Ovary (tissue), 9 donors: ENCODE results near the gene CEP152. TPM values are rescaled to one million over a fixed set of nuclear protein-coding genes. Genes with fewer than 3 reads are reported as not detected.

Experiments
- DNase-seq, 5 donors: peaks; one replicate each; pipeline ENCODE4 v3.0.0-alpha.2; 2019 to 2020
- H3K27ac ChIP-seq, 2 donors: fragments of 200-600 bp; one replicate each; pipeline versions ENCODE4 v1.5.1 to v1.8.0; 2019 to 2022
- H3K27me3 ChIP-seq: fragments of 200-600 bp; one replicate; pipeline ENCODE4 v1.8.0; 2022
- H3K36me3 ChIP-seq: fragments of 200-600 bp; sonication (generic); one replicate; pipeline ENCODE4 v1.5.1; 2019
- H3K4me1 ChIP-seq: one replicate; pipeline ENCODE4 v1.8.1; 2013; ENCODE audit warnings: mild to moderate bottlenecking, moderate library complexity; ENCODE audit not compliant: insufficient read depth
- H3K4me3 ChIP-seq: fragments of 200-600 bp; sonication (generic); one replicate; pipeline ENCODE4 v1.5.1; 2017
- H3K9me3 ChIP-seq, 2 donors: fragments of 200-600 bp in 1 of 2; sonication (generic) in 1 of 2; one replicate each; pipeline versions ENCODE4 v1.5.1 to v1.8.1; 2013 to 2019; ENCODE audit warnings: mild to moderate bottlenecking in 1 of 2, moderate library complexity in 1 of 2
- CTCF ChIP-seq, 3 donors: fragments of 450-650 bp in 2 of 3; fragments of 200-600 bp in 1 of 3; IDR thresholded peaks; one replicate each; pipeline versions ENCODE4 v1.5.1 to v1.8.0; 2016 to 2022; ENCODE audit warnings: antibody characterized with exemption in 3 of 3, mild to moderate bottlenecking in 1 of 3
- EP300 ChIP-seq: sonication (generic); formaldehyde crosslinking; IDR thresholded peaks from one replicate; pipeline ENCODE4 v1.6.1; 2017; ENCODE audit warnings: antibody characterized with exemption
- POLR2A ChIP-seq: fragments of 450-650 bp; IDR thresholded peaks from one replicate; pipeline ENCODE4 v1.6.1; 2017; ENCODE audit warnings: antibody characterized with exemption, mild to moderate bottlenecking, moderate library complexity
- WGBS, 3 donors: extraction: QIAGEN DNeasy Blood & Tissue Kit in 1 of 3; methylation state at CpG; one replicate each; pipeline versions ENCODE4 v1.1.5 to v1.1.7; 2013 to 2017; 5-methylcytosine and 5-hydroxymethylcytosine counted together
- intact Hi-C, 4 donors: fragments of 100-400 bp; cut with DNase I; formaldehyde crosslinking; loops; one replicate each; pipeline versions ENCODE4 v1.11.0 to v1.15.1; 2022 to 2023
- polyA plus RNA-seq, 2 donors: library from polyadenylated mRNA; stranded (reverse); fragments of 200-250 nt in 1 of 2; fragments of 350-450 nt in 1 of 2; fragmentation: Illumina TruSeq in 1 of 2; extraction: RNeasy Lipid Tissue Mini Kit (QIAGEN cat#74804) in 1 of 2; gene quantifications; one replicate each; pipeline ENCODE4 v1.2.3, GENCODE V29; 2013 to 2014
- total RNA-seq, 7 donors: library from RNA; depleted of rRNA in 2 of 7; stranded (reverse); fragments of >200 nt in 2 of 7; fragmentation: NEBNext Ultra II Directional in 3 of 7; extraction: Animal tissue kit (Norgen Biotek cat#: 25700) in 3 of 7; gene quantifications; one replicate each; pipeline versions ENCODE4 v1.1.0 to v1.2.4, GENCODE V29; 2016 to 2023
- donor health status: DM: no; HTN: no; CAD: no; lungs with moderate emphysema.
- donor health status: DM: no; HTN: no; CAD: no.
- donor health status: Bipolar disorder and iron deficiency.
- donor health status: DM: yes; HTN: yes; CAD: no.
- donor health status: DM: no; HTN: no; CAD: no.
- donor health status: DM: yes; HTN: yes; CAD: no.

CEP152 gene
- total and polyA plus RNA-seq, 9 donors: 1.4 to 3.7 (median 2.2) TPM

- DNase-seq: no peak
- Histone ChIP-seq H3K27ac (no peak overlapping the region), H3K36me3 (no peaks in the 10 kb centered on the region), H3K9me3 (no peaks in the 10 kb centered on the region), H3K4me1 (no peaks in the 10 kb centered on the region), H3K4me3 (no peak overlapping the region), H3K27me3 (no peaks in the 10 kb centered on the region)
- TF ChIP-seq CTCF (IDR thresholded peaks at IDR 0.05): no peak
- no peak for TF ChIP-seq EP300
- TF ChIP-seq POLR2A: no peak
- WGBS, 3 donors: 53 to 59% (median 53%) methylated on average over 6 of the region's 6 CpGs
- intact Hi-C loops: no loop called here
These were observed 89.6 kb downstream of the CEP152 start for GRCh38 chr15:48721061-48721810.

GRCh38 chr15:48720646-48721045, 90.2 kb downstream of the CEP152 start:
- no peak for DNase-seq
- 95 to 96% (median 96%) methylated on average over 3 of the region's 3 CpGs for WGBS, 3 donors
- no peaks in the 10 kb centered on the region for H3K27me3 ChIP-seq
- no peaks in the 10 kb centered on the region for H3K4me1 ChIP-seq
- intact Hi-C loops: no loop called here
- no peaks in the 10 kb centered on the region for H3K36me3 ChIP-seq
- H3K9me3 ChIP-seq: no peaks in the 10 kb centered on the region
- no peak overlapping the region for H3K27ac ChIP-seq
- no peak for TF ChIP-seq CTCF (IDR thresholded peaks at IDR 0.05)
- TF ChIP-seq EP300: no peak
- no peak for TF ChIP-seq POLR2A
- no peak overlapping the region for H3K4me3 ChIP-seq

GRCh38 chr15:48719668-48720067, 91.2 kb downstream of the CEP152 start:
- TF ChIP-seq CTCF (IDR thresholded peaks at IDR 0.05): no peak
- no peak for TF ChIP-seq EP300
- TF ChIP-seq POLR2A: no peak
- intact Hi-C loops: no loop called here
- no peaks in the 10 kb centered on the region for H3K27me3 ChIP-seq
- no peak overlapping the region for H3K27ac ChIP-seq
- DNase-seq: no peak
- 71 to 80% (median 75%) methylated on average over 4 of the region's 4 CpGs for WGBS, 3 donors
- no peak overlapping the region for H3K4me3 ChIP-seq
- no peaks in the 10 kb centered on the region for H3K36me3 ChIP-seq
- no peaks in the 10 kb centered on the region for H3K9me3 ChIP-seq
- no peaks in the 10 kb centered on the region for H3K4me1 ChIP-seq

- Histone ChIP-seq H3K4me1 (no peaks in the 10 kb centered on the region), H3K27me3 (no peaks in the 10 kb centered on the region), H3K27ac (no peak overlapping the region), H3K9me3 (no peaks in the 10 kb centered on the region), H3K4me3 (no peak overlapping the region), H3K36me3 (no peaks in the 10 kb centered on the region)
- intact Hi-C loops: no loop called here
- DNase-seq: no peak
- TF ChIP-seq EP300 (no peak), POLR2A (no peak), CTCF (IDR thresholded peaks at IDR 0.05) (no peak)
- 22 to 26% (median 25%) methylated on average over 2 of the region's 2 CpGs for WGBS, 3 donors
These were observed 92.2 kb downstream of the CEP152 start for GRCh38 chr15:48718646-48719045.
